Measurements from ENCODE around the gene HAPSTR1. TPM values are rescaled to one million over a fixed set of nuclear protein-coding genes. Genes with fewer than 3 reads are reported as not detected.
"Not testable (repeated sequence)": the region's sequence is repeated elsewhere in the genome, so short reads cannot be mapped to it uniquely, and the experiment has no call there.

The HAPSTR1 gene
- 70.1 and 81.4 TPM in 2 replicates for total RNA-seq

GRCh38 chr16:9090960-9091866, at the start of gene HAPSTR1:
Gene HAPSTR1 (plus strand): TSS chr16:9091644. CDS start chr16:9092045, 401 bp downstream.
- DNase-seq = peak; percentile 100

- no peak for DNase-seq
Measured at GRCh38 chr16:9042533-9042932, 48.9 kb upstream of the HAPSTR1 start.

DNA sequence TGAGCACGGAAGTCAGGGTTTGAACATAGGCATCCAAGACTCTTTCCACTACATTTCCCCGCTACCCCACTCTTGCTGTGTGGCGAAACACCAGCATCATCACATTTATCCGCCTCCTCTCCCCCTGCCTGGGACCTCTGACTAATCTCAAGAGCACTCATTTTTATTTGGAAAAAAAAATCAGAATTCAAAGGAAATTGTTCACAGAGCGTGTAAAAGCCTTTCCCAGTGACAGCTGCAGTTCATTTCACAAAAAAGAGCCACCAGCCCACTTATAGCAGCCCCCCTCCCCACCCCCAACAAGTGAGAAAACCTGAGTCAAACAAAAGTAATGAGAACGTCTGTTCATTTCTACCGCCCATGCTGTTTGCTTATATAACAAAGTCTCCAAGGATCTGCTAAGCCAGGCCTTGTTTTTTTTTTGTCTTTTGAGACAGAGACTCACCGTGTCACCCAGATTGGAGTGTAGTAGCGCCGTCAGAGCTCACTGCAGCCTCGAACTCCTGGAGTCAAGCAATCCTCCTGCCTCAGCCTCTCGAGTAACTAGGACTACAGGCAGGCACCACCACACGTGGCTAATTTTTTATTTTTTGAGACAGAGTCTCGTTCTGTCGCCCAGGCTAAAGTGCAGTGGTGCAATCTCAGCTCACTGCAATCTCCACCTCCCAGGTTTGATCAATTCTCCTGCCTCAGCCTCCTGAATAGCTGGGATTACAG, 48.3 kb upstream of the HAPSTR1 start:
- DNase-seq = no peak

GRCh38 chr16:9045562-9045961, 45.9 kb upstream of the HAPSTR1 start:
- not testable (repeated sequence) for DNase-seq

DNA sequence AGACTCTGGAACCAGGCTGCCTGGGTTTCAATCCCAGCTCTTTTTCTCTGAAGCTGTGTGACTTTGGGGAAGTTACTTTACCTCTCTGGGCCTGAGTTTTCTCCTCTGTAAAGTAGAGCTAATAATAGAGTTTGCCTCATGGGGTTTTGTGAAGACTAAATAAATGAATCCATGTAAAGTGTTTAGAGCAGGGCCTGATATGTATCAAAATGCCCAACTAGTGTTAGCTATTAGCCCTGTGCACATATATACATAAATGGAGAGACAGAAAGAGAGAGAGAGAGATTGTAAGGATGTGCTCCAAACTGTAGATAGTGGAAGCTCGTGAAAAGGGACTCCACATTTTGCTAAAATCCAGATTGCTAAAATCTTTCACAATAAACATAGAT, 44.8 kb upstream of the HAPSTR1 start:
- DNase-seq = no peak

DNA sequence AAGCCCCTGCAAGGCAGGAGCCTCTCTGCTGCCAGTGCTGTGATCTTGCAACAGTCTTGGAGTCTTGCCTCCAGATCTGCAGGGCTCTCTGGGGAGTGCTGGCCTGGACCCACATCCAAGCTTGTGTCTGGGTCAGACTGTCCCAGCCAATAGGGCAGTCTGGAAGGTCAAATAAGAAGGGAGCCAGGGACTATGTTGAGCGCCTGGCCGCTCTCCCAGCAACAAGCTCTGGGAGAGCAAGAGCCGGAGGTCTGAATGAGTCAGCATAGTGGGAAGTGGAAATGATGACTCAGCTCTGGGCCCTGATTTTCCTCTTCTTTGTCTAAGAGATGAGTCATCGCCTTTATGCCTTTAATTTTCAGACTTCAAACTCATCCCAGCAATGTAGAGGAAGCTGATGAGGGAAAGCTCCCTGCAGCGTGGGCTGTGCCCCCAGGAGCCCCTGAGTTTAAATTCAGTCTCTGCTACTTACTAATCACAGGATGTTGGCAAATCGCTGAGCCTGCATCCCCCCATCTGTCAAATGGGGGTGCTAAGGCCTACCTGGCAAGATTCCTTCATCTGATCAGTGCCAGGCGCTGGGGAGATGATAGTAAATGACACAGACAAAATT, 43.6 kb upstream of the HAPSTR1 start:
- peak; percentile 98 for DNase-seq

DNA sequence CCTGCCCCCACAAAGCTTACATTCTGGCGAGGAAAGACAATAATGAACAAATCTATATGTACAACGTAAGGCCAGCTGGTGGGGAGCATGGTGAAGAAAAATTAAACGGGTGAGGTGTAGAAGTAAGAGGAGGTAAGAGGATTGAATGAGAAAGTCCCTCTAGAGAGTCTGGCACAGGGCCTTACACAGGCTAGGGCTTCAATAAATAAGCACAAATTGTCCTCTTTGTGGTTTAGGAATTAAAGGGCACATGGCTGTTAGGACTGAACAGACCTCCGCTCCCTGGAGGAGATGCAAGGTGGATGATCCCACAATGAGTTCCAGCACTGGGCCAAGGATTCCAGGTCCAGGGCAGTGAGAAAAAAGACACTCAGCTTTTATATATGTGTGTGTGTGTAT, 43.1 kb upstream of the HAPSTR1 start:
- no peak for DNase-seq

DNA sequence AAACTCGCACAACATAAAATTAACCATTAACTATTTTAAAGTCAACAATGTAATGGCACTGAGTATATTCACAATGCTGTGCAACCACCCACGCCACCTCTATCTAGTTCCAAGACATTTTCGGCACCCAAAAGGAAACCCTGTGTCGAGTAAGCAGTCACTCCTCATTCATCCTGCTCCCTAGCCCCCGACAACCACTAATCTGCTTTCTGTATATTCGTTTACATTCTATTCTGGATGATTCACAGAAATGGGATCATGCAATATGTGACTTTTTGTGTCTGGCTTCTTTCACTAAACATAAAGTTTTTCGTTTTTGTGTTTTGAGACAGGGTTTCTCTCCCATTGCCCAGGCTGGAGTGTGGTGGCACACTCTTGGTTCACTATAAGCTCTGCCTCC, 42.2 kb upstream of the HAPSTR1 start:
- no peak for DNase-seq

DNA sequence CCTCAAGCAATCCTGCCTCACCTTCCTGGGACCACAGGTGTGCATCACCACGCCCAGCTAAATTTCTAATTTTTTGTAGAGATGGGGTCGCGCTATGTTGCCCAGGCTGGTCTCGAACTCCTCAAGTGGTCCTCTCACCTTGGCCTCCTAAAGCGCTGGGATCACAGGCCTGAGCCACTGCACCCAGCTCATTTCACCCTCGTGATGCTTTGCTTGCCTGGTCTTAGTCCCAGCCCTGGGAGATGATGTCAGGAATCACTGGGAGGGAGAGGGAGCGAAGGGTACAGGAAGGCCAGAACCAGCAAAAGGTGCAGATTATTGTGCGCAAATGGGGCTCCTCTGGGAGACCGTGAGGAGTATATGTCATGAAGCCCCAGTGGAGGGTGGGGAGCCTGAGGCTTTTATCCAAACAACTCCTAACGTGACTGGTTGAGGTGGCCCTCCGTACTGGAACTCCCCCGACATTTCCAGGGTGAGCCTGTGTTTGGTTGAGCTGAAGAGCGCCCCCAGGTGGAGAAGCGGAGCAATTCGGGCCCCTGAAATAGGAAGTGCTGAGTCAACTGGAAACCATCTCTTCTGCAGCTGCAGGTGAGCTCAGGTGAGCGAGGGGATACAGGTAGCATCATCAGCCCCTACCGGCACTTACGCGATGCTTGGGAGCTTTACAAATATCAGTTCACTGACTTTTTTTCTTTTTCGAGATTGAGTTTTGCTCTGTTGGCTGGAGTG, 41.2 kb upstream of the HAPSTR1 start:
- DNase-seq = peak; percentile 51

DNA sequence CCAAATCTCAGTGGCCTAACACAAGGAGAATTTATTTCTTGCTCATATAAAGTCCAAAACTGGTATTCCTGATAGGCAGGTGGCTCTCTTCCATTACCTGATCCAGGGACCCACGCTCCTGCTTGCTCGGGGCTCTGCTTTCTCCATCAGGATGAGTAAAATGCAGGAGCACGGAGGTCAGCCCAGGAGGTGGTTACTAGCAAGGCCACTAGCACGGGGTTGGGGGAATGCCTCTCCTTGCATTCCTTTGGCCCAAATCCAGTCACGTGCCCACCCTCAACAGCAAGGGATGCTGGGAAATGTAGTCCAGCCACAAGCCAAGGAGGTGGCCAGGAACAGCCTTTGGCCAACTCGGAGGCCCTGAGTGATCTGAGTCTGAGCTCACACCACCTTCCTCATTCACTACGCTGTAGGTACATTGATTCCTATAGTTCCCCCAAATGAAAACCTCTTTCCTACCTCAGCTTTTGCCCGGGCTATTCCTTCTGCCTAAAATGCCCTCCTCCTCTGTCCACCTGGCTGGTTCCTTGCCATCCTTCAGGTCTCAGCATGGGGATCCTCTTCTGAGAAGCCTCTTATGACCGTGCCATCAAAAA, 38.3 kb upstream of the HAPSTR1 start:
- DNase-seq = peak; percentile 85

DNA sequence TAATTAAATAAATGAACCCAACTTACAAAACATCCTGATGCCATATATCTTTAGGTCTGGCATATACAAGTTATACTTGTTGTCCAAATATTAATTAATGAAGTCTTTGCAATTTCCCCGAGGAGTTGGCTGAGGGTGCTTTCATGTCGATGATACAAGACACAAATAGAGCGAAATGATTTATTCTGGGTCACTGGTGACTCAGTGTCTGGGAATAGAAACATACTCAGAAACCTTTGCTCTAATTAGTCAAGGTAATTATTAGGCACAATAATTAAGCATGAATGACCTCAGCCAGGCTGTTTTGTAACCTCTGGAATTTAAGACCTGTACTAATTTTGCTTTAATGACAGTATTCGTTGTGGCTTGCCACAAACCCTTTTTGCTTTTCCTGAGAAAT, 37.0 kb upstream of the HAPSTR1 start:
- DNase-seq = no peak

DNA sequence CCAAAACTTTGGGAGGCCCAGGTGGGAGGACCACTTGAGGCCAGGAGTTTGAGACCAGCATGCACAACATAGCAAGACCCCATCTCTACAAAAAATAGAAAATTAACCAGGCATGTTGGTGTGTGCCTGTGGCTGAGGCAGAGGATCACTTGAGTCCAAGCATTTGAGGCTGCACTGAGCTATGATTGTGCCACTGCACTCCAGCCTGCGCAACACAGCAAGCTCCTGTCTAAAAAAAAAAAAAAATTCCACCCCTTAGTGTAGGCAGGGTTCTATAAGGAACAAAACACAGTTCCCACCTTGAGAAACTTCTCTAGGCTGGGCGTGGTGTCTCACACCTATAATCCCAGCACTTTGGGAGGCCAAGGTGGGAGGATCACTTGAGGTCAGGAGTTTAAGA, 36.3 kb upstream of the HAPSTR1 start:
- no peak for DNase-seq

GRCh38 chr16:9055661-9056060, 35.8 kb upstream of the HAPSTR1 start:
- no peak for DNase-seq

DNA sequence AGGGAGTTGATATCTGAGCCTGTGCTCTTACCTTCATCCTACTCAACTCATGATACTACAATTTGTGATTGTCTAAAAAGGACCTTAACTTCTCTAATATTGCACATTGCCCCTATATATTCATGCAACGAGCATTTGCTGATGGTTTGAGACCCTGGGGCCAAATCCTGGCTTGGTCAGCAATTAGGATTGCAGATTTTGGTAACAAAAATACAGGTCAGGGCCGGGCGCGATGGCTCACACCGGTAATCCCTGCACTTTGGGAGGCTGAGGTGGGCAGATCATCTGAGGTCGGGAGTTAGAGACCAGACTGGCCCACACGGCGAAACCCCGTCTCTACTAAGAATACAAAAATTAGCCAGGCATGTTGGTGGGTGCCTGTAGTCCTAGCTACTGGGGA, 35.4 kb upstream of the HAPSTR1 start:
- no peak for DNase-seq

DNA sequence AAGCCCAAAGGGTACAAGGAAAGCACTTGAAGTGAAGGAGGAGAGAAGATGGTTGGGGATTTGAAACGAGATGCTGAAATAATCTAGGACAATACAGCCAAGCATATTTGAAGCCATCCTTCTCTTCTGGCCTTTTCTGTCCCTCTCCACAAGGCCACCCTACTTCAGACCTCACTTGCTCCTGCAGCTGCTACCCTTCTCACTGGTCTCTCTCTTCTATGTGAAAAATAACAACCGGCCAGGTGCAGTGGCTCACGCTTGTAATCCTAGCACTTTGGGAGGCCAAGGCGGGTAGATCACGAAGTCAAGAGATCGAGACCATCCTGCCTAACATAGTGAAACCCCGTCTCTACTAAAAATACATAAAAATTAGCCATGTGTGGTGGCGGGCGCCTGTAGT, 33.2 kb upstream of the HAPSTR1 start:
- no peak for DNase-seq

GRCh38 chr16:9060225-9060624, 31.2 kb upstream of the HAPSTR1 start:
- DNase-seq = no peak

- no peak for DNase-seq
Measured at GRCh38 chr16:9061358-9061813, 30.1 kb upstream of the HAPSTR1 start.

- no peak for DNase-seq
Measured at GRCh38 chr16:9062301-9062700, 29.1 kb upstream of the HAPSTR1 start.

DNA sequence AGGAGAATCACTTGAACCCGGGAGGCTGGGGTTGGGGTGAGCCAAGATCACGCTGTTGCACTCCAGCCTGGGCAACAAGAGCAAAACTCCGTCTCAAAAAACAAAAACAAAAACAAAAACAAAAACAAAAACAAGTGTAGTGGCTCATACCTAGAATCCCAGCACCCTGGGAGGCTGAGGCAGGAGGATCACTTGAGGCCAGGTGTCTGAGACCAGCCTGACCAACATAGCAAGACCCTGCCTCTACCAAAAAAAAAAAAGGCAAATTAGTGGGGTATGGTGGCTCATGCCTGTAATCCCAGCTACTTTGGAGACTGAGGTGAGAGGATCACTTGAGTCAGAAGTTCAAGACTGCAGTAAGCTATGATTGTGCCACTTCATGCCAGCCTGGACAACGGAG, 26.4 kb upstream of the HAPSTR1 start:
- no peak for DNase-seq

DNA sequence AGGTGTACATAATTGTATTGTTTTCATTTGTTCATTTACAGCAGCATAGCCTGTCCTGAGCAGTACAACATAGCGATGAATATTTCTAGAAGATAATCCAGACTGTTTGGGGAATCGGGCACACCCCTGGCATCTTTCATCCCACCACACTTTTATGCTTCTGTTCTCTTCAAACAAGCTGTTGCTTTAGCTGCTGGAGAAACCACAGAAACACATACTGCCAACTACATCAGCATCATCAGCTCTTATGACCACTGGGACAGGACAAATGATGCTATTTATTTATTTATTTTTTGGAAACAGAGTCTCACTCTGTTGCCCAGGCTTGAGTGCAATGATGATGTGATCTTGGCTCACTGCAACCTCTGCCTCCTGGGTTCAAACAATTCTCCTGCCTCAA, 22.6 kb upstream of the HAPSTR1 start:
- DNase-seq = no peak

DNA sequence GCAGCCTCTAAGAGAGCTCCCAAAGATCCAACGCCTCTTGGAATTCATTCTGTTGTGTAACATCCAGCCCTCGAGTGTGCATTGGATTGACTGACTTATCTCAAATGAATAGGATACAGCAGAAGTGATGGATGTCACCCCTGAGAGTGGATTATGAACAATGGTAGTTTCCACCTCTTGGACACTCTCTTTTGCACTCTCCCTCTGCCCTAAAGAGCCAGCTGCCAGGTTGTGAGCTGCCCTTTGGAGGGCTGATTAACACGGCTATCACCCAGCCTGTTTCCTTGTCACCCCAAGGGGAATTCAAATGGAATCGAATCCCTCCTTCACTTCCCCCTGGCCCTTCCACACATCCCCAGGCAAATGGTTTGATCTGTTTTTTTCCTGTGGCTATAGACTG, 21.2 kb upstream of the HAPSTR1 start:
- DNase-seq = no peak

DNA sequence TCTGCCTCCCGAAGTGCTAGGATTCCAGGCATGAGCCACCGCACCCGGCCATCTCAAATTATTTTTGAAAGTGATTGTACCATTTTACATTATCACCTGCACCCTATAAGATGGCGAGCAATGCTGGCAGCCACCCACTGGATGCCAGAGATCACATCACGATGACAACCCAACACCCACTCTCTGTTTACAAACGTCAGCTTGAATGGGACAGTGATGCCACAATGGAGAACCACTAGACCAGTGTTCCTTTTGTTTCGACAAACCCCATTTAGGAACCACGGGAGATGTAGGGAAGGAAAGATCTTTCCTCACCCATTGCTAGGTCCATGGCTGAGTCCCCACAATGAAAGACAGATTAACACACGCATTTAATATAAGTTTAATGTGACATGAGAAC, 20.1 kb upstream of the HAPSTR1 start:
- no peak for DNase-seq

All from dermis blood vessel endothelial cell (primary cell).